SK-N-MC (cell line): ENCODE results near the gene FARSB.

Experiments
- EZH2 ChIP-seq: fragments of 200-600 bp; sonication (generic); IDR thresholded peaks from one replicate; pipeline ENCODE4 v1.6.1; 2017; ENCODE audit warnings: antibody characterized with exemption
- POLR2AphosphoS5 ChIP-seq: IDR thresholded peaks from 2 replicates; pipeline ENCODE4 v1.6.1; 2012; ENCODE audit warnings: mild to moderate bottlenecking, low read depth, low read length, borderline replicate concordance

DNA sequence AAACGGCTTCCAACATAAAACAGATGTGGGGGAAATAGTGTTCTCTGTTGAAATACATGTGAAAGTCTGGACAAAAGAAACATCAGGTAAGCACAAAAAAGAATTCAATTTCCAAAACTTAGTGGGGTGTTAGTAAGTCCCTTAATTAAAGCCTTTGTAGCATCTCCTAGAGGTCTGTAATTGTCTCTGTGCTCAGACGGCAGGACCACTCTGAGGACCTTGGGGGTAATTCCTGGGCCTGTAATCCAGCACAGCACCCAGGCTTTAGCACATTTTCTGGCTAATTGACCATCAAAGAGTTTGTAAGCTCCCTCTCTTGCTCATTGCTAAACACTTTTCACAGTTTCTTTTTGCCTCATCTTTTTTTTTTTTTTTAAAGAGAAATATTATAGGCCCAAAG is 80.3 kb downstream of the FARSB start:
- TF ChIP-seq POLR2AphosphoS5 (no peak), EZH2 (no peak)
